ENCODE measurements around the gene RFXANK.
"Not testable (repeated sequence)": the region's sequence is repeated elsewhere in the genome, so short reads cannot be mapped to it uniquely, and the experiment has no call there.

The RFXANK gene

DNA sequence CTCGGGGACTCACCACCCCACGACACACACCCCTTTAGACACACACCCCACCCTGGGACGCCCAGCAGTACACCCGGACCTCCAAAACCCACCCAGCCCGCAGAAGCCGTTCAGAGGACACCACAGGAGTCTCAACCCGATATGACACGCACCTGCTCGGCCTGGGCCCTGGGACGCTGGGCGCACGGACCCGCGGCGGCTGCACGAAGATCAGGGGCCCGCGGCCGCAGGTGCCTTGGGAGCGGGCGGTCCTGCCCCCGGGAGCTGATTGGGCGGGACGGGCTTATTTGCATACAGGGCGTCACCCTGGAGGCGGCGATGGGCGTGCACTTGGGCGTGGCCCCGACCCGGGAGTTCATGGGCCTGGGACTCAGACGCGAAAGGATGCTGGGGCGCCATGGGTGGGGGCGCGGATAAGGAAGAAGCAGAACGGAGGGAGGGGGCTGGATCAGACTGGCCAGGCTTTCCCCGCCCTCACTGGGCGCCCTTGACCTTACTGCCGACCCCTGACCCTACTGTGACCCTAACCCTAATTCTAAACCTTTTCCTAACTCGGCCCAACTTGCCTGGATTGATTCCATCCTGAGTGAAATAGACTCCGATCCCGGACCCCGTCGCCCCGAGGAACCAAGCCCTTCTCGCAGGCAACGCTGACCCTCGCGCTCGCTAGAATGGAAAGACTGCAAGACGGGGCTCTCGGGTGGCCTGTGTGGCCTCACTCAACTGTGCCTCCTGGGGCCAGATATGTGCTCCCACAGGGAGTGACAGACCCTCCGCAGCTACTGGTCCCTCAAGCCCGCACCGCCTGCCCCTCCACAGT lies 21.8 kb upstream of the RFXANK start, which contains the start of gene MEF2B:
MEF2B (minus strand) TSS at position 211 of the 820 bp plus-strand sequence. CDS start 19,528 bp downstream, outside the sequence.
- DNase-seq, result peak; percentile 50

DNA sequence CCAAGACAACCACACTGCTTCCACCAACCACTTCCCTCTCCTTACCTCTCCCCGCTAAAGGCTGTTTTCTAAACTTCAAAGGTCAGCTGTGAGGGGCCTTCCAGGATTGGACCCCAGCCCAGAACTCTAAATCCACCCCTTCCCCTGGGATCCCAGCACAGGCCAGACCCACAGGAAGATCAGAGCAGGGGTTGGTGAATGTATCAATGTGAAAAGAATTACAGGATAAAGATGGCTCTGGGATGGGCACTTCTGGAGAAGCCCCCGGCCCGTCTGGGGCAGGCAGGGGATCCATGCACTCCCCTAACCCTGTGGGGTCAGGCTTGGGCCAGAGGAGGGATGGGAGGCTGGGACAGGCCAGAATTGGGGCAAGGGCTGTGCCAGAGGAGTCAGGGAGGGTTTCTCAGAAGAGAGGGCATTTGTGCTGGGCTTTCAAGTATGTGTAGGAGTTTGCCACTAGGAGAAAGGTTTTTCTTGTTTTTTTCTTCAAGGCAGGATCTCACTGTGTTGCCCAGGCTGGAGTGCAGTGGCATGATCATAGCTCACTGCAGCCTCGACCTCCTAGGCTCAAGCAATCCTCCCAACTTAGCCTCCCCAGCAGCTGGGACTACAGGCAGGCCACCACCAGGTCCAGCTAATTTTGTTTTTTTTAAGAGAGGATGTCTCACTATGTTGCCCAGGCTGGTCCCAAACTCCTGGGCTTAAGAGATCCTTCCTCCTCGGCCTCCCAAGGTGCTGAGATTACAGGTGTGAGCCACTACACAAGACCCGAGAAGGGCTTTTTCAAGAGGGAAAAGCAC lies 21.0 kb upstream of the RFXANK start:
- DNase-seq, result peak; percentile 18

- peak; percentile 81 for DNase-seq
Measured at GRCh38 chr19:19171821-19172532, 20.1 kb upstream of the RFXANK start.

- DNase-seq, result not testable (repeated sequence)
Measured at GRCh38 chr19:19173243-19173642, 18.8 kb upstream of the RFXANK start.

GRCh38 chr19:19176950-19177349 lies 15.1 kb upstream of the RFXANK start:
- DNase-seq, result no peak

- no peak for DNase-seq
Measured at GRCh38 chr19:19179548-19180441, 12.3 kb upstream of the RFXANK start.

DNA sequence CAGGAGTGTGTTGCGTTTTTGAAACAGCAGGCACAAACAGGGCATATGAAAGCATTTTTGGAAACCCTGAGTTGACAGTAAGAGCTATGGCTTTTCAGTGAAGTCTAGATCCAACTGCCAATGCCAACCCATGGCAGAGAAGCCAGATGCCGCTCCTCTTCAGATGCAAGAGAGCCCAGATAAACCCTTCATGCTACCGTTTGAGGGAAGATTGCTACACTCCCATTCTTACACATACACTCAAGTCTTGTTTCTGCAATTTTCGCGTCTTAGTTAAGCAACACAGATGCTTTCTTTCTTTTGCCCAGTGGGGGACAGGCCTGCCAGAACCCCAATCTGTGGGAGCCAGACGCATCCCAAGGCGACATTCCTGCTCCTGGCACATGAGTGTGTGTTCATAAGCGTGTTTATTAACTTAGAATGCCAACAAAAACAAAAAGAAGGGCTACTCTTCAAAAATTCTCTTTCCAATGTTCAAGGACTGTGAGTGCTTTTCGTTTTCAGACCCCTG lies 10.5 kb upstream of the RFXANK start:
- DNase-seq, result no peak

GRCh38 chr19:19185853-19186740 lies 6.0 kb upstream of the RFXANK start:
- DNase-seq, result peak; percentile 21

DNA sequence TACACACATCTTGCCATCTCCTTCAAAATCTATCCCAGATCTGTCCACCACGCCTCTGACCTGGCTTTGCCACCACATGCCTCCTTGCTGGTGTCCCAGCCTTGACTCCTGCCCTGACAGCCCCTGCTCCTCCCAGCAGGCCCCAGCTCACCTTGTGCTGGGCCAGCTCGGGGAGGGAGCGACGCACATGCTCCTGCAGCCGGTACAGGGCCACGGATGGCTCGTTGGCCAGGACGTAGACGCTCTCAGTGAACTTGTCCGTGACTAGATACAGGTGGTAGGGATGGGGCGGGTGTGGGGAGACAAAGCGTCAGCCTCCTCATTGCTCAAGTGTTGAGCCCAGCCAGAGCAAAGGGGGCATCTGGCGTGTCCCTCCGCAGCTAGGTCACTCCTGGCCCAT lies 5.3 kb upstream of the RFXANK start:
- no peak for DNase-seq

- no peak for DNase-seq
Measured at GRCh38 chr19:19191768-19192077, 335 bp upstream of the RFXANK start.

- no peak for DNase-seq
Measured at GRCh38 chr19:19192910-19193423, 909 bp downstream of the RFXANK start.

GRCh38 chr19:19193926-19194325 lies 1.9 kb downstream of the RFXANK start:
- no peak for DNase-seq

DNA sequence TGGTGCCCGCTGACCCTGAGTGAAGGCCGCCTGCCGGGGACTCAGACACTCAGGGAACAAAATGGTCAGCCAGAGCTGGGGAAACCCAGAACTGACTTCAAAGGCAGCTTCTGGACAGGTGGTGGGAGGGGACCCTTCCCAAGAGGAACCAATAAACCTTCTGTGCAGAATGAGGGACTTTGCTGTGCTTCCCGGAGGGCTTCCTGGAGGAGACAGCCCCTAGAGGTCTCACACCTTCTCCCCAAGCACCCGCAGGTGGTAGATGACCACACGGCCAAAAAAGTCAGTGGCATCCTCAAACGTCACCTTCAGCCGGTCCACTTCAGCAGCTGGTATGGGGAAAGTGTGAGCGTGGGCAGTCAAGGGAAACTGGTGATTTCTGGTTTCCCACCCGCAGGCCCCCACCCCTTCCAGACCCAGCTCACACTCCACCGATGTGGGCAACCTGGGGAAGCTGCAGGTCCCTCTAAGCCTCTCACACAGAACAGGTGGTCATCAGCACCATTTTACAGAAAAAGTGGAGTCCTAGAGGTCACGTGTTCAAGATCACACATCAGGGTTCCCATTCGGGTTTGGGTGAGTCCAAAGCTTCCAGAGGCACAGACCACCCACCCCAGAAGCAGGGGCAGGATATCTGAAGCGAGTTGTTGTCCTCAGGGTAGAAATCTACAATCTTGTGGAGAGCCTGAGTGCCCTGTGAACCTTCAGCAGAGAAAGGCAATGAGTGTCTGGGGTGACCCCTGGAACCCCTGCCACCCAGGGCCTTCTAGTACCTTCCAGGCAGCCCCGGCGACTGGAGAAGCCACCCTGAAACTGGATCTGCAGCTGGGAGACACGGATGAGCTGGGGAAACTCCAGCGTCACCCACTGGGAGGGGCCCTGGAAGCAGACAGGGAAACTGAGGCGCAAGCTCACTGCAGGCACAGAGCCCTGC lies 9.9 kb downstream of the RFXANK start:
- no peak for DNase-seq

- DNase-seq, result no peak
Measured at GRCh38 chr19:19202707-19203011, 10.6 kb downstream of the RFXANK start.

DNA sequence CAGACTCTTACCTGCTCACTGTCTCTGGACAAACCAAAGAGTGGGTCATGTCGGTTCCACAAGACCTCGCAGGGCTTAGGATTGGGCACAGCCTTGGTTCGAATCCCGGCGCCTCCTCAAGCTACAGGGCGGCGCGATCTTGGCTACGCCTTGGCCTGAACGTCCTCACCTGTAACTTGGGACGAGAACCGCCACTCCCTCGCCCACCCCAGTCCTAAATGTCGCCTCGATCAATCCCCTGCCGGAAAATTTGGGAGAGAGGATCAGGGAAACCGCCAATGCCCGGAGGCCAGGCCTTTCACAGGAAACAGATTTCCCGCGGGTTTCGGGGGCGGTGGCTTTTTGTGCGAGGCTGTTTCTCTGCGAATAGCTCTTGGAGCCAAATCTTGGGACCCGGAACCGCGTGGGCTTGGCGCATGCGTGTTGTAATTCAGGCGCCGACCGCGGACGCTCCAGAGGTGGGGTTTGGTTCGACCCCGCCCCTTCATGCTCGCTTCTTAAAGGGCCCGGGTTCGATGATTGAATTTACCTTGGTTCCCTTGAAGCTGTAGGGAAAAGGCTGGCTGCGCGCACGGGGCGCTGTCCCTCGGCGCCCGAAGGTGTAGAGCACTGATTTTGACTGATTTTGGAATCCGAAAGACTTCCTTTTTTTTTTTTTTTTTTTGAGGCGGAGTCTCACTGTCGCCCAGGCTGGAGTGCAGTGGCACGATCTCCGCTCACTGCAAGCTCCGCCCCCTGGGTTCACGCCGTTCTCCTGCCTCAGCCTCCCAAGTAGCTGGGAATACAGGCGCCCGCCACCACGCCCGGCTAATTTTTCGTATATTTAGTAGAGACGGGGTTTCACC lies 11.2 kb downstream of the RFXANK start, which contains the start of gene NR2C2AP:
NR2C2AP (minus strand) TSS at position 403 of the 845 bp plus-strand sequence; CDS start at position 49, 354 bp downstream.
- DNase-seq, result peak; percentile 88

- no peak for DNase-seq
Measured at GRCh38 chr19:19204181-19204580, 12.1 kb downstream of the RFXANK start.

DNA sequence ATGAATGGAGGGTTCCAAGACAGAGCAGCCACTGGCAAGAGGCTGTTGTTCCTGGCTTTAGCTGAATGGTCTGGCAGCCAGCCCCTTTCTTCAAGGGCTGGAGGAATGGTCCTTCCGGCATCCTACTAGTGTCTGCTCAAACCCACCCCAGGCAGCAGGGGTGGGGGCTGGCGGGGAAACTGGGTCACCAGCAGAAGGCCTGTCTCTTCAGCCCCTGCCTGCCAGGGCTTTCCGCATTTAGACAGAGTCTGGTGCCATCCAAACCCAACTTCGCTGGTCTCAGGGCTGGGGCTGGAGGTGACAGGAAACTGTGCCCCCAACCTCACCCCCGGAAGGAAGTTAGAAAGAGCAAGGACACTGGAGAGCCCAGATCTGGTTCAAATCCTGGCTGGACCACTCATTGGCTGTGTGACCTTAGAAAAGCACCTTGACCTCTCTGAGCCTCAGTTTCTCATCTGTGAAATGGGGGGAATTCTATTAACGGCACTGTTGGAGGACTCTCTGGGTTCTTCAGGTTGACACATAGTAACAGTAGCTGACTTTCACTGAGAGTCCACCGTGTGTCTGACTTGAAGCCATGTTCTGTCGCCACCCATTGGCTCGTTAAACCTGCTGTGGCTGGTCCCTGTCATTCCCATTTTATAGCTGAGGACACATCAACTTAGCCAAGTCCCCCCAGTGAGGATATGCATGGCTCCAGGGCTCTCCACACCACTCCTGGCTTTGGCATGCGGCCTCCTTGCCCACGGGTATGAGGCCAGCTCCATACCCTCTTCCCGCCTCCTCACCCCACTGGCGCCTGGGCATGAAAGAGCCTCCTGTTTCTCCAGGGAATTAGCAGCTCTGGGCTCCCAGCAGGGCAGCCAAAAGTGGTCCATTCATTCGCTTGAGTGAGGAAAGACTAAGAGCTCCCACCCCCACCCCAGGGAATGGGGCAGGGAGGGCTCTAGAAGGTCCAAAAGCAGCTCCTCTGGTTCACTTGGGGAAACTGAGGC lies 13.7 kb downstream of the RFXANK start:
- no peak for DNase-seq

Measured in fibroblast of skin of abdomen (primary cell).